Ascending aorta (tissue), 2 donors: ENCODE results near the gene JAM2. TPM values are rescaled to one million over a fixed set of nuclear protein-coding genes. Genes with fewer than 3 reads are reported as not detected.

ENCODE experiments used
- DNase-seq, 2 donors: peaks; one replicate each; pipeline ENCODE4 v3.0.0-alpha.2; 2019; ENCODE audit warnings: low spot score in 2 of 2
- H3K27ac ChIP-seq, 2 donors: fragments of 200-600 bp; sonication (generic); one replicate each; pipeline ENCODE4 v1.5.1; 2016 to 2017; ENCODE audit warnings: mild to moderate bottlenecking in 1 of 2
- H3K27me3 ChIP-seq: fragments of 200-600 bp; sonication (generic); one replicate; pipeline ENCODE4 v1.5.1; 2017
- H3K36me3 ChIP-seq, 2 donors: fragments of 200-600 bp; sonication (generic); one replicate each; pipeline ENCODE4 v1.5.1; 2016
- H3K4me1 ChIP-seq, 2 donors: fragments of 200-600 bp; sonication (generic); one replicate each; pipeline ENCODE4 v1.5.1; 2016 to 2017; ENCODE audit warnings: mild to moderate bottlenecking in 1 of 2
- H3K4me3 ChIP-seq, 2 donors: fragments of 200-600 bp; sonication (generic); one replicate each; pipeline ENCODE4 v1.5.1; 2016 to 2017; ENCODE audit warnings: mild to moderate bottlenecking in 1 of 2
- H3K9me3 ChIP-seq, 2 donors: fragments of 200-600 bp; sonication (generic); one replicate each; pipeline ENCODE4 v1.5.1; 2016
- CTCF ChIP-seq, 3 experiments: fragments of 200-600 bp in 2 of 3; fragments of 450-650 bp in 1 of 3; sonication (generic) in 2 of 3; IDR thresholded peaks; one replicate each; pipeline ENCODE4 v1.5.1; 2016 to 2019; ENCODE audit warnings: antibody characterized with exemption in 3 of 3, mild to moderate bottlenecking in 1 of 3, moderate library complexity in 1 of 3
- intact Hi-C: fragments of 100-400 bp; cut with DNase I; formaldehyde crosslinking; loops from one replicate; pipeline ENCODE4 v1.15.1; 2023
- total RNA-seq: library from RNA; depleted of rRNA; stranded (reverse); fragments of >200 nt; gene quantifications from one replicate; pipeline ENCODE4 v1.1.0, GENCODE V29; 2016

JAM2 gene
- total RNA-seq, 1 donor from 2014 or later, result 54.1 TPM

- no peak for DNase-seq
- peaks cover 26 to 61% of the 10 kb centered on the region in 2 donors for H3K36me3 ChIP-seq
Measured at GRCh38 chr21:25760677-25761076, 121.6 kb downstream of the JAM2 start.

GRCh38 chr21:25764065-25764464 is 125.0 kb downstream of the JAM2 start:
- peaks cover 25 to 62% of the 10 kb centered on the region in 2 donors for H3K36me3 ChIP-seq
- H3K4me1 ChIP-seq, result no peaks in the 10 kb centered on the region
- intact Hi-C loops, result no loop called here
- TF ChIP-seq CTCF (IDR thresholded peaks at IDR 0.05), result no peak
- H3K4me3 ChIP-seq, result no peak overlapping the region
- no peaks in the 10 kb centered on the region for H3K27me3 ChIP-seq
- no peaks in the 10 kb centered on the region for H3K9me3 ChIP-seq
- no peak for DNase-seq
- H3K27ac ChIP-seq, result no peak overlapping the region

More at GRCh38 chr21:25760677-25761076, 121.6 kb downstream of the JAM2 start:
- Histone ChIP-seq H3K27me3 (no peaks in the 10 kb centered on the region), H3K27ac (no peak overlapping the region), H3K4me1 (peaks cover 0 to 3% of the 10 kb centered on the region in 2 donors), H3K4me3 (no peak overlapping the region), H3K9me3 (no peaks in the 10 kb centered on the region)
- intact Hi-C loops, result no loop called here
- TF ChIP-seq CTCF (IDR thresholded peaks at IDR 0.05), result no peak

Other genes with a start within 250 kb of the JAM2 start
- 26.1 TPM for gene MRPL39, start 31.8 kb upstream of the JAM2 start, total RNA-seq
- 81.8 TPM for gene ATP5PF, start 95.6 kb downstream of the JAM2 start, total RNA-seq
- 8.9 TPM for gene GABPA, start 95.7 kb downstream of the JAM2 start, total RNA-seq